Activated CD8-positive, alpha-beta memory T cell treated with anti-CD3 and anti-CD28 coated beads, Interleukin-2, amount 50 U/mL, for 48 hours (primary cell): Measurements from ENCODE around the gene FAM72A.
A peak's percentile ranks its signal among the peaks of the same experiment; 100 is the strongest.
"Not testable (repeated sequence)": the region's sequence is repeated elsewhere in the genome, so short reads cannot be mapped to it uniquely, and the experiment has no call there.

Experiments used
- DNase-seq: peaks from one replicate; pipeline ENCODE4 v3.0.0-alpha.2; 2020

FAM72A gene

GRCh38 chr1:206215600-206216392 is 13.2 kb upstream of the FAM72A start:
- DNase-seq, result not testable (repeated sequence)

GRCh38 chr1:206210802-206211201 is 8.2 kb upstream of the FAM72A start:
- DNase-seq, result not testable (repeated sequence)

- peak; percentile 54 for DNase-seq
Observed at GRCh38 chr1:206205569-206205968, 2.9 kb upstream of the FAM72A start.

- not testable (repeated sequence) for DNase-seq
Observed at GRCh38 chr1:206204871-206205270, 2.2 kb upstream of the FAM72A start.

- not testable (repeated sequence) for DNase-seq
Observed at GRCh38 chr1:206204159-206204511, 1.5 kb upstream of the FAM72A start.

- DNase-seq, result peak; percentile 78
Observed at GRCh38 chr1:206203364-206204158, 922 bp upstream of the FAM72A start, which contains the start of gene SRGAP2. TSS of gene SRGAP2 (plus strand) at chr1:206203541. CDS start at chr1:206205971, 2,430 bp downstream.

GRCh38 chr1:206196748-206197424 is 5.8 kb downstream of the FAM72A start:
- DNase-seq, result not testable (repeated sequence)

- not testable (repeated sequence) for DNase-seq
Observed at GRCh38 chr1:206195182-206195581, 7.5 kb downstream of the FAM72A start.

GRCh38 chr1:206186826-206187225 is 15.8 kb downstream of the FAM72A start:
- DNase-seq, result not testable (repeated sequence)

- not testable (repeated sequence) for DNase-seq
Observed at GRCh38 chr1:206185778-206186177, 16.9 kb downstream of the FAM72A start.

- DNase-seq, result not testable (repeated sequence)
Observed at GRCh38 chr1:206183788-206184187, 18.9 kb downstream of the FAM72A start.

- not testable (repeated sequence) for DNase-seq
Observed at GRCh38 chr1:206182368-206183317, 20.0 kb downstream of the FAM72A start.

GRCh38 chr1:206179666-206180065 is 23.0 kb downstream of the FAM72A start:
- not testable (repeated sequence) for DNase-seq

- DNase-seq, result not testable (repeated sequence)
Observed at GRCh38 chr1:206178061-206178989, 24.3 kb downstream of the FAM72A start.

GRCh38 chr1:206176114-206176502 is 26.5 kb downstream of the FAM72A start:
- DNase-seq, result peak; percentile 46

GRCh38 chr1:206175459-206176113 is 27.1 kb downstream of the FAM72A start:
- DNase-seq, result not testable (repeated sequence)

GRCh38 chr1:206174182-206174868 is 28.3 kb downstream of the FAM72A start:
- not testable (repeated sequence) for DNase-seq

GRCh38 chr1:206173110-206173719 is 29.4 kb downstream of the FAM72A start:
- not testable (repeated sequence) for DNase-seq

- not testable (repeated sequence) for DNase-seq
Observed at GRCh38 chr1:206169794-206170193, 32.8 kb downstream of the FAM72A start.
